OCI-LY3 (cell line): ENCODE measurements around the gene RPS6KA4.

Experiments used
- H2AFZ ChIP-seq: fragments of 200-600, 300-600 bp; shearing (Covaris generic); 2 replicates; pipeline ENCODE4 v1.6.0; 2014; ENCODE audit warnings: antibody characterized with exemption, low read depth, low read length
- H3K27ac ChIP-seq: fragments of 200-600, 300-600 bp; sonication (generic); 2 replicates; pipeline ENCODE4 v1.5.1; 2014; ENCODE audit warnings: mild to moderate bottlenecking, low read length, moderate library complexity, mixed read lengths
- H3K27me3 ChIP-seq: fragments of 200-600, 300-600 bp; sonication (generic); 2 replicates; pipeline ENCODE4 v1.6.1; 2014; ENCODE audit warnings: low read depth, low read length, mixed read lengths
- H3K36me3 ChIP-seq: fragments of 200-600, 300-600 bp; sonication (generic); replicated peaks from 2 replicates; pipeline ENCODE3; 2014; ENCODE audit warnings: low read depth, low read length, mixed read lengths
- H3K4me1 ChIP-seq: fragments of 300-600, 200-600 bp; sonication (generic); 2 replicates; pipeline ENCODE4 v1.6.1; 2014; ENCODE audit warnings: low read length, mixed read lengths
- H3K4me2 ChIP-seq: fragments of 200-600, 300-600 bp; sonication (generic); 2 replicates; pipeline ENCODE4 v1.6.1; 2014; ENCODE audit warnings: low read length, mixed read lengths
- H3K4me3 ChIP-seq: fragments of 300-600, 200-600 bp; sonication (generic); 2 replicates; pipeline ENCODE4 v1.5.1; 2014; ENCODE audit warnings: antibody characterized with exemption, mild to moderate bottlenecking, low read length, moderate library complexity
- H3K79me2 ChIP-seq: fragments of 300-600, 200-600 bp; shearing (Covaris generic); 2 replicates; pipeline ENCODE4 v1.6.1; 2014; ENCODE audit warnings: mild to moderate bottlenecking, low read length, mixed read lengths
- H3K9ac ChIP-seq: fragments of 300-600, 200-600 bp; shearing (Covaris generic); 2 replicates; pipeline ENCODE4 v1.6.0; 2014; ENCODE audit warnings: mild to moderate bottlenecking, low read length, moderate library complexity
- H3K9me3 ChIP-seq: fragments of 200-600, 300-600 bp; shearing (Covaris generic); 2 replicates; pipeline ENCODE4 v1.6.1; 2014; ENCODE audit warnings: low read length, mixed read lengths; ENCODE audit not compliant: insufficient read depth
- H4K20me1 ChIP-seq: fragments of 200-600, 300-600 bp; sonication (generic); 2 replicates; pipeline ENCODE4 v1.6.1; 2016; ENCODE audit warnings: low read length, mixed read lengths; ENCODE audit not compliant: insufficient read depth
- EZH2phosphoT487 ChIP-seq: fragments of 200-600 bp; shearing (Covaris generic); IDR thresholded peaks from 2 replicates; pipeline ENCODE4 v1.6.1; 2018; ENCODE audit warnings: antibody characterized with exemption, mixed run types, low read depth
- TF ChIP-seq, protein P1 (sequence below): fragments of 200-600, 300-600 bp; sonication (generic); IDR thresholded peaks from 2 replicates; pipeline ENCODE4 v1.5.1; 2014; ENCODE audit warnings: antibody characterized with exemption, low read length, low read depth

Gene RPS6KA4

DNA sequence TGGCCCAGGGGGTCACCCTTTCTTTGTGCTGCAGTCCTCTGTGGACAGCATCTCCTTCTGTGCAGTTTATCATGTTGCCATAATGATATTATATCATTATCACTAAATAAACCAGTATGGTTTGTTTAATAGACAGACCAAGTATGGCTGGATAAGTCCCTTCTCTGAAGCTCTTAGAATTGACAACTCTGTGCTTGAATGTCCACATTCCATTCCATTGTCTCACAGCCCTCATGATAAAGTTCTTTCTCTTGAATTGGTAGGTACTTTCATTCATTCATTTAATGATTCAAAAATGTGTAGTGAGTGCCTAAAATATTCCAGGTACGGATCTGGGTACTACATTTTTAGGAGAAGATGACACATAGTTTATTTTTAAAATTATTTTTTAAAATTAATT lies 7.8 kb downstream of the RPS6KA4 start:
- Histone ChIP-seq H3K4me1 (peaks cover 12% of the 10 kb centered on the region), H3K9me3 (no peaks in the 10 kb centered on the region), H3K4me2 (no peak overlapping the region), H3K4me3 (no peak overlapping the region), H3K27me3 (no peaks in the 10 kb centered on the region), H4K20me1 (no peaks in the 10 kb centered on the region), H3K9ac (no peak overlapping the region), H3K36me3 (peaks cover 52% of the 10 kb centered on the region), H2AFZ (no peak overlapping the region), H3K27ac (no peak overlapping the region), H3K79me2 (no peaks in the 10 kb centered on the region)
- TF ChIP-seq, protein P1, sequence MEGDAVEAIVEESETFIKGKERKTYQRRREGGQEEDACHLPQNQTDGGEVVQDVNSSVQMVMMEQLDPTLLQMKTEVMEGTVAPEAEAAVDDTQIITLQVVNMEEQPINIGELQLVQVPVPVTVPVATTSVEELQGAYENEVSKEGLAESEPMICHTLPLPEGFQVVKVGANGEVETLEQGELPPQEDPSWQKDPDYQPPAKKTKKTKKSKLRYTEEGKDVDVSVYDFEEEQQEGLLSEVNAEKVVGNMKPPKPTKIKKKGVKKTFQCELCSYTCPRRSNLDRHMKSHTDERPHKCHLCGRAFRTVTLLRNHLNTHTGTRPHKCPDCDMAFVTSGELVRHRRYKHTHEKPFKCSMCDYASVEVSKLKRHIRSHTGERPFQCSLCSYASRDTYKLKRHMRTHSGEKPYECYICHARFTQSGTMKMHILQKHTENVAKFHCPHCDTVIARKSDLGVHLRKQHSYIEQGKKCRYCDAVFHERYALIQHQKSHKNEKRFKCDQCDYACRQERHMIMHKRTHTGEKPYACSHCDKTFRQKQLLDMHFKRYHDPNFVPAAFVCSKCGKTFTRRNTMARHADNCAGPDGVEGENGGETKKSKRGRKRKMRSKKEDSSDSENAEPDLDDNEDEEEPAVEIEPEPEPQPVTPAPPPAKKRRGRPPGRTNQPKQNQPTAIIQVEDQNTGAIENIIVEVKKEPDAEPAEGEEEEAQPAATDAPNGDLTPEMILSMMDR: no peak
- TF ChIP-seq EZH2phosphoT487: no peak

- peaks cover 43% of the 10 kb centered on the region for H3K36me3 ChIP-seq
- TF ChIP-seq, protein P1: no peak
- TF ChIP-seq EZH2phosphoT487: no peak
These were observed 9.1 kb downstream of the RPS6KA4 start for GRCh38 chr11:64367931-64368672.

GRCh38 chr11:64368673-64369074 lies 9.7 kb downstream of the RPS6KA4 start:
- Histone ChIP-seq H3K9ac (no peak overlapping the region), H3K4me3 (no peak overlapping the region), H3K9me3 (no peaks in the 10 kb centered on the region), H3K27me3 (no peaks in the 10 kb centered on the region), H3K27ac (no peak overlapping the region), H3K36me3 (peaks cover 41% of the 10 kb centered on the region), H2AFZ (no peak overlapping the region), H3K4me1 (peaks cover 12% of the 10 kb centered on the region), H3K4me2 (no peak overlapping the region), H3K79me2 (no peaks in the 10 kb centered on the region), H4K20me1 (no peaks in the 10 kb centered on the region)
- TF ChIP-seq, protein P1: no peak
- no peak for TF ChIP-seq EZH2phosphoT487

More at GRCh38 chr11:64367931-64368672, 9.1 kb downstream of the RPS6KA4 start:
- no peaks in the 10 kb centered on the region for H4K20me1 ChIP-seq
- no peak overlapping the region for H2AFZ ChIP-seq
- H3K27me3 ChIP-seq: no peaks in the 10 kb centered on the region
- H3K9me3 ChIP-seq: no peaks in the 10 kb centered on the region
- peaks cover 6% of the 10 kb centered on the region; the same call in 1 of the 2 replicates for H3K4me1 ChIP-seq
- no peak overlapping the region for H3K4me2 ChIP-seq
- no peak overlapping the region for H3K27ac ChIP-seq
- no peak overlapping the region for H3K4me3 ChIP-seq
- no peaks in the 10 kb centered on the region for H3K79me2 ChIP-seq
- H3K9ac ChIP-seq: no peak overlapping the region

- peaks cover 39% of the 10 kb centered on the region for H3K36me3 ChIP-seq
- peaks cover 9% of the 10 kb centered on the region for H3K4me1 ChIP-seq
These were observed 10.8 kb downstream of the RPS6KA4 start for GRCh38 chr11:64369440-64370421.

More at GRCh38 chr11:64369440-64370421, 10.8 kb downstream of the RPS6KA4 start:
- Histone ChIP-seq H4K20me1 (no peaks in the 10 kb centered on the region), H3K27me3 (no peaks in the 10 kb centered on the region), H2AFZ (no peak overlapping the region), H3K4me2 (no peak overlapping the region), H3K9ac (no peak overlapping the region), H3K79me2 (no peaks in the 10 kb centered on the region), H3K27ac (no peak overlapping the region), H3K9me3 (no peaks in the 10 kb centered on the region), H3K4me3 (no peak overlapping the region)
- TF ChIP-seq EZH2phosphoT487: no peak
- TF ChIP-seq, protein P1: no peak
